NT2/D1 (cell line): ENCODE data around the gene HK1.

ENCODE experiments used
- SUZ12 ChIP-seq: IDR thresholded peaks from 2 replicates; pipeline ENCODE4 v1.6.1; 2011; ENCODE audit not compliant: insufficient read length, insufficient read depth; ENCODE audit errors: extremely low read depth
- YY1 ChIP-seq: IDR thresholded peaks from 2 replicates; pipeline ENCODE4 v1.6.1; 2011; ENCODE audit not compliant: insufficient read length, insufficient read depth

GRCh38 chr10:69232736-69233480, 45.4 kb upstream of the HK1 start:
- no peak for TF ChIP-seq SUZ12
- TF ChIP-seq YY1: no peak
